Measurements from ENCODE around the gene MAGEA1.
"Not testable (repeated sequence)": the region's sequence is repeated elsewhere in the genome, so short reads cannot be mapped to it uniquely, and the experiment has no call there.

The MAGEA1 gene, protein sequence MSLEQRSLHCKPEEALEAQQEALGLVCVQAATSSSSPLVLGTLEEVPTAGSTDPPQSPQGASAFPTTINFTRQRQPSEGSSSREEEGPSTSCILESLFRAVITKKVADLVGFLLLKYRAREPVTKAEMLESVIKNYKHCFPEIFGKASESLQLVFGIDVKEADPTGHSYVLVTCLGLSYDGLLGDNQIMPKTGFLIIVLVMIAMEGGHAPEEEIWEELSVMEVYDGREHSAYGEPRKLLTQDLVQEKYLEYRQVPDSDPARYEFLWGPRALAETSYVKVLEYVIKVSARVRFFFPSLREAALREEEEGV

DNA sequence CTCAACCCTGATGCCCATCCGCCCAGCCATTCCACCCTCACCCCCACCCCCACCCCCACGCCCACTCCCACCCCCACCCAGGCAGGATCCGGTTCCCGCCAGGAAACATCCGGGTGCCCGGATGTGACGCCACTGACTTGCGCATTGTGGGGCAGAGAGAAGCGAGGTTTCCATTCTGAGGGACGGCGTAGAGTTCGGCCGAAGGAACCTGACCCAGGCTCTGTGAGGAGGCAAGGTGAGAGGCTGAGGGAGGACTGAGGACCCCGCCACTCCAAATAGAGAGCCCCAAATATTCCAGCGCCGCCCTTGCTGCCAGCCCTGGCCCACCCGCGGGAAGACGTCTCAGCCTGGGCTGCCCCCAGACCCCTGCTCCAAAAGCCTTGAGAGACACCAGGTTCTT is at the start of gene MAGEA1:
MAGEA1 (plus strand) TSS at position 154 of the 400 bp plus-strand sequence. CDS start 3,106 bp downstream, outside the sequence.
- no peak for DNase-seq

DNA sequence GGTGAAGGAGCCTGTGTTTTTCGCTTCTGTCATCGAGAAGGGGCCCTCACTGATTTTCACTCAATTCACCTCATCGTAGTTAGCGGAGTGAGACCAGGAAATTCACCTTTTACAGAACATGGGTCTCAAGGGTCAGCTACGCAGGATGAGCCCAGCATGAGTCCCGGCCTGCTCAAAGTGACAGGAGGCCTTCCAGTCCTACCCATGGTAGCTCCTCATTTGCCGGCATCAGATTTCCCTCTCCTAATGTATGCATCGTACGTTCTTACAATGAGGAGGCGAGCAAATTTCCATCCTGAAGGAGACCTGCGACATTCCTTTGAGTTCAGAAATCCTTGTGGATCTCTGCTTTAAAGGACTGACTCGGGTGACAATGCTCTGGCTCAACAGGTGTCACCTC is 46.2 kb upstream of the MAGEA1 start:
- not testable (repeated sequence) for DNase-seq

DNA sequence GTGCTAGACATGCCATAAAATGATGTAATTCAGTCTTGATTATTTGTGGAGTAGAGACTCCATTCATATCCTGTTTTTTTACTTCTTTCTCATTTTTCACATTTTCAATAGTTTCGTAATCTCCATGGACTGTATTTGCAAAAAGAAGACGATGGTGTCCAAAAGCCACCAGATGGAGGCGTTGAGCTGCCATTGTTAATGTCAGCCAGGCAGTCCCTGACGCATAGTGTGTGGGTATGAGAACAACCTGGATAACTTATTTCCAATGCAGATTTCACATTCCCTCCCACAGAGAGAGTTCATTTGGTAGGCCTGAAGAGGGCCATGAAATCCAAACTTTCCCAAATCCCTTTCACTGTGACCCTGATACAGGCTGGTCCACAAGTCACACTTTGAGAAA is 40.0 kb upstream of the MAGEA1 start:
- not testable (repeated sequence) for DNase-seq

DNA sequence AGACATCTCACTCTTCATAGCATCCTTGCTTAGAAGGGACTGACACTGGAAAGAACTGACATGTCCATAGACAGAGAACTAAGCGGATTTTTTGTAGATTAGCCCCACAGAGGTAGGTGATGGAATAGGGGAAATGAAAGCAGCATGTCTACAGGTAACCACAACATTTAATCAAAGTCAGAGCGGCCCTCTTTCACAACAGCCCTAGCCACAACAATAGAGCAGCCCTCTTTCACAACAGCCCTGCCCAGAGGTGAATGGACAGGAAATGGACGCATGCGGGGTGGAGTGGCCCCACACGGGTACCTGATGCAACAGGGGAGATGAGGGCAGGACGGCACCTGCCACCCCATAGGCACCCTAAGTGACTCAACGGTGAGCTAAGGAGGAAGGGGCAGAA is 32.8 kb upstream of the MAGEA1 start:
- not testable (repeated sequence) for DNase-seq

DNA sequence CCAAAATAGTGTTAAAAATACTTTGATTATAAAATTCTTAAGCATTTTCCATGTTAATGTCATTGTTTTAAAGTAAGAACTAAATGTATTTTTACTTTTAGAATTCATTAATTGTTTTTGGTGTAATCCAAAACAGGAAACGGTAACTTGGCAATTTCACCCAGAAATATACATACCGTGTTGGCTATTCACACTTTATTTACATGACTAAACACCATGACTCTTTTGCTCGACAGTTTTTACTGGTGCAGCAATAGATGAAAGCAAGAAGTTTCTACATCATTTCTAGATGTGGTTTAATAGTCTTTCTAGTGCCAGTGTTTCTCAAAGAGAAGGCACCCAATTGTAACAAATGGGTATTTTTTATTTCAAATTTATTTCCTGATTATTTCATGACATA is 25.6 kb upstream of the MAGEA1 start:
- no peak for DNase-seq

DNA sequence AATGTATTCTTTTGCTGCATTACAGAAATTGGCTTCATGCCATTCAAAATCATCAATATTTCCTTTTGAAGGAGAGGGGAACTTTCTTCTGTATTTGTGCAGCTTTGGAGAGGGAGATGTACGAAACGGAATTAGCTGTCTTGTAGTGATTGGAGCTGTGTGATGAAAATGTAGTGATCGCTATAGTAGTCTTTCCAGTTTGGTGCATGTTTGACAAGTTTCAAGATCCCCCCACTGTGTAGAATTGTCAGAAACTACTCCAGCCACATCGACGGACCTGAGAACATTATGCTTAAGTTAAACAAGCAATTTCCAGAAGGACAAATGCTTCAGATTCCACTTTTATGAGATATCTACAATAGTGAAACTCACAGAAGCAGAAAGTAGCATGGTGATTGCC is 21.6 kb upstream of the MAGEA1 start:
- no peak for DNase-seq

DNA sequence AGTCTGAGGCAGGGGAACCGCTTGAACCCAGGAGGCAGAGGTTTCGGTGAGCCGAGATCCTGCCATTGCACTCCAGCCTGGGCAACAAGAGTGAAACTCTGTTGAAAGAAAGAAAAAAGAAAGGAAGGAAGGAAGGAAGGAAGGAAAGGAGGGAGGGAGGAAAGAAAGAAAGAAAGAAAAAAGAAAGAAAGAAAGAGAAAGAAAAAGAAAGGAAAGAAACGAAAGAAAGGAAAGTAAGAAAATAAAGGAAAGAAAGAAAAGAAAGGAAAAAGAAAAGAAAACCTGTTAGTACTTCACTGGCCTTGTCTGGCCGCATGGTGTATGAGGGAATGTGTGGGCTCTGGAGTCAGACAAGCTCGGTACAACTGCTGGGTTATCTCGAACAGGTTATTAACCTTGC is 20.8 kb upstream of the MAGEA1 start:
- no peak for DNase-seq

DNA sequence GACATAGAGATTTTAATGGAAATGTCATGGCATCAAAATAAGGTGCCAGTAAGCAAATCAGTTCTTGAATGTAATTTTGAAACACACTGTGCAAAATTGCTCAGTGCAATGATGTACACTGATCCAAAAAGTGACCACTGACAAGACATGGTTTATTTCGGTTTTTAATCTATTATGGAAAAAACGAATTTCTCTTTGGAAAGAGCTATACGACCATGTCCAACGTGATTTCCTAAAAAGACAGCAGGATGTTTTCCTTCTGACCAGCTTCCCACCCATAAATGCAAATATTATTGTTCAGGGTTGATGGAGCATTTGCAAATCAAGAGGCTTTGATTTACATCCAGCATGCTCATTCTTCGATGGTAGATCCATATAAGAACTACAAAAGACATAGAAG is 17.1 kb upstream of the MAGEA1 start:
- DNase-seq: no peak

DNA sequence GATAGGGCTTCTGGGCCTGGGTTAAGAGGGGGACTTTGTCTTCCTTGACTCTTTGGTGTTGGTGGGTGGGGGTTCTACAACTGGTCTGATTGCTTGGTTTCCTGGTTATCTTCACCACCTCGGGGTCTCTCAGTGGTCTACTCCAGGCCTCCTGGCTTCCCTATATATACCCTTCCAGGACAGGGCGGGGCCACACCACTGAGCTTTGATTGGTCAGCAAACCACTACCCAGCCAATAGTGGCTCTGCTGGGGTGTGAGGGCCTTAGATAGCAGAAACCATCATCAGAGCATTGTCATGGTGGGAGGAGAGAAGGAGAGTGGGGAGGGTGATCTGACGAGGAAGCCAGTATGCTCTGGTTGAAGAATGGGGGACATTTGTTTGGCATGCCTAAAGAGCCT is 14.4 kb upstream of the MAGEA1 start:
- no peak for DNase-seq

DNA sequence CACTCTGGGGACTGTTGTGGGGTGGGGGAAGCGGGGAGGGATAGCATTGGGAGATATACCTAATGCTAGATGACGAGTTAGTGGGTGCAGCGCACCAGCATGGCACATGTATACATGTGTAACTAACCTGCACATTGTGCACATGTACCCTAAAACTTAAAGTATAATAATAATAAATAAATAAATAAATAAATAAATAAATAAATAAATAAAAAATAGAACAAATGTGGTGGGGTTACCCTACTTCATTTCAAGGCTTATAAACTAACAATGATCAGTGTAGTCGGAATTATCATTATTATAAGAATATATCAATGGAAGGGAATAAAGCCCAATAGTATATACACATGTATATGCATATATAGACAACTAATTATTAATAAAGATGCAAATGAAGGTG is 10.7 kb upstream of the MAGEA1 start:
- DNase-seq: not testable (repeated sequence)

DNA sequence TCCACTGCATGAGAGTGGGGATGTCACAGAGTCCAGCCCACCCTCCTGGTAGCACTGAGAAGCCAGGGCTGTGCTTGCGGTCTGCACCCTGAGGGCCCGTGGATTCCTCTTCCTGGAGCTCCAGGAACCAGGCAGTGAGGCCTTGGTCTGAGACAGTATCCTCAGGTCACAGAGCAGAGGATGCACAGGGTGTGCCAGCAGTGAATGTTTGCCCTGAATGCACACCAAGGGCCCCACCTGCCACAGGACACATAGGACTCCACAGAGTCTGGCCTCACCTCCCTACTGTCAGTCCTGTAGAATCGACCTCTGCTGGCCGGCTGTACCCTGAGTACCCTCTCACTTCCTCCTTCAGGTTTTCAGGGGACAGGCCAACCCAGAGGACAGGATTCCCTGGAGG is 2.7 kb downstream of the MAGEA1 start:
- DNase-seq: no peak

DNA sequence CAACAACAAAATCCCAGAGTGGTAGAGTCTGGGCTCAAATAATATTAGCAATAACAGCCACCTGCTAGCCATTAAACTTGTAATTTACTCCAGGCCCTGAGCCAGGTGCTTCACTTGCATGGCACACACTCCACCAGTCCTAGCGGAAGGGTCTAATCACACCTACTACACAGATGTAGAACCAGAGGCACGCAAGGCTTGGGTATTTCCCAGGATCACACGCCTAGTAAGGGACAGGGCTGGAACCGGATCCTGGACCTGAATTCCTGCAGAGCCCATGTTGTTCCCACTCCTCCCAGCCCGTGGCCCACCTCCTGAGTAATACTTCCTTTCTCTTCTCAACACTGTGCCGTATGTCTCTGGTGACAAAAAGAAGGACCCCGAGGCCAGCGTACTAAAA is 5.7 kb downstream of the MAGEA1 start:
- no peak for DNase-seq

DNA sequence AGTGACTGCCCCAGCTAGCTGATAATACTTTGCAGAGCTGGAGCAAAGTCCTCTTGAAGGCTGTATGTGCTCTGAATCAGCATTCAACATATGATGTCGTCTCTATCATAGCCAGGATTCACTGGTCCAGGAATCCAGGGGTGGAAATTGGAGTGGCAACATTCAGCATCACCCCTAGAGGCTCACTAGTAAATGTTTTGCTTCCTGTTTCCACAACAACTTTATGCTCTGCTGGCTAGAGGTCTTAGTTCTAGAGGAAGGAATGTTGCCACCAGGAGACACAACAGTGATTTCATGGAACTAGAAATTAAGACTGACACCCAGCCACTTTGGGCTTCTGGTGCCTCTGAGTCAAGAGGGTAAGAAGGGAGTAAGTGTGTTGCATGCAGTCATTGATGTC is 11.3 kb downstream of the MAGEA1 start:
- no peak for DNase-seq

DNA sequence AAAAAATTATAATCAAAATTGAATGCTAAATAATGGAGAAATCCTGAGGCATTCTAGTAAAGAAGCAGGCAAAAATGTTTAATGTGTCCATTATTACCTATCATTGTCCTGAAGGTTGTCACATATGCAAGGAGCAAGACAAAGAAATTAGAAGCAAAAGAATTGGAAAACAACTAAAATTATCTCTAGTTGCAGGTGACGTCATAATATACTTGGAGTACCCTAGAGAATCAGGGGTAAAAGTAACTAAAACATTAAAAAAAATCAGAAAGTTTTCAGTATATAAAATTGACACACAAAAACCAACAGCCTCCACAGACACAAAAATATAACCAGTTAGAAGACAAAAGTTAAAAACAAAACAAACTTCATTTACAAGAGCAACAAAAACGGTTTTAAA is 21.4 kb downstream of the MAGEA1 start:
- DNase-seq: no peak

DNA sequence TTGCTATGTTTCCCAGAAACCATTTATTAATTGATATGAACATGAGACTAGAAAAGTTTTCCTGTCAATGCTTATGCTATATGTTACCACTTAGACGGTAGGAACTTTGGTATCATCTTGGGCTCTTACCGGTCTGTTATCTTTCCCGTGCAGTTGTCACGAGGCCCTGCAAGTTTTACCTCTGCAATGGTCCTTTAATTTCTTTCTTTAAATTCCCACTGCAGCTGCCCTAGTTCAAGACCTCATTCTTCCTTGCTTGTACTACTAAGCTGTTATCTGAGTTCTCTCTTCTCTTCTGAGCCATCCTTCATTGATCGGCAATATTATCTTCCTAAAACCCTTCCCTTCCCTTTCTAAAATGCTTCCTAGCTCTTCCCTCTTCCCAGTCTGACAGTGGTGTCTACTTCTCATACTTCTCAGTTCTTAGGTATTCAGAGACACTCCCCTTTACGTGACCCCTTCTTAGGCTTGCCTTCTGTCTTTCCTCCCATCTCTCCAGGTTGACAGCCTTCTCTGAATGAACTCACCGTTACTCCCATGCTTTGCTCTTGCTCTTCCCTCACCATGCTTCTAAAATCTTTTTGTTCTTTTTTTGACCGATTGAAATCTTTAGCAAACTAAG is 27.5 kb downstream of the MAGEA1 start:
- no peak for DNase-seq

DNA sequence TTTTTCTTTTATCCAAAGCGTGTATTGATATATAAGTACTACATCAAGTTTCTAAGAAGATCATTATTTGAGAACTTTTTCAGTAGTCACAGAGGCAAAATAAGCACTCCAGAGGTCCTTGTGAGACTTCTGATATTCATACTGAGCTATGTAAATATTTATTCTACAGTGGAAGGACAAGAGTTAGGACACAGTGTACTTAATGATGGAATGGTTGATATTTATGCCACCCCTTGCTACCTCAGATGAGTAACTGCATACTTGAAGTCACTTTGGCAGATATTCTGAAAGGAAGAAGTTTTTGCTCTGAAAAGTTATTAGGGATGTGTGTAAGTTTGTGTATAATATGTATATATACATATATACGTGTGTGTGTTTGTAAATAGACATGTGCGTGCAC is 30.3 kb downstream of the MAGEA1 start:
- DNase-seq: no peak

DNA sequence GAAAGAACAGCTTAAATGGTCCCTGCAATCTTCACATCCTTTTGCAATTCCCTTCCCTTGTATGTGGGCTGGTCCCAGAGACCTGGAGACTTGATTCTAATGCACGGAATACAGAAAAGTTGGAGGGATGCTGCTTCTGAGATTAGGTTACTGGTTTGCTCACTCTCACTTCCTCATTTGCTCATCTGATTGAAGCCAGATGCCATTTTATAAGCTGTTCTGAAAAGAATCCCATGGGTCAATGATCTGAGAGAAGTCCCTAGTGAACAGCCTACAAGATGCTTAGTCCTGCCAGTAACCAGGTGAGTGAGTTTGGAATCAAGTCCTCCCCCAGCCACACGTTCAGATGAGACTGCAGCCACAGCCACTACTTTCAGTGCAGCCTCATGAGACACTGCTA is 35.9 kb downstream of the MAGEA1 start:
- DNase-seq: no peak

DNA sequence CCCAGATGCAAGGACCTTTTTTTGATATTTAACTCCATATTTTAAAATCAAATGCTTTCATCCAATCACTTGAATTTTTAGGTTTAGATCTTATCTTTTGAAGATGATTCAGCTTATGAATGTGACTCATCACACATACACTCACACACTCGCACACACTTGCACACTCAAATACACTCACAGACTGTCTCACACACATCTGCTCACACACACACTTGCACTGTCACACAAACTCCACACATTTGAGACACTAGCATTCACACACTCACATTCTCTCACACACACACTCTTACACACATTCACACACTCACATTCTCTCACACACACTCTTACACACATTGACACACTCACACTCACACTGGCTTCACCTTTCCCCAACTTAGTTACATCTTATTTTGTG is 37.8 kb downstream of the MAGEA1 start:
- DNase-seq: no peak

DNA sequence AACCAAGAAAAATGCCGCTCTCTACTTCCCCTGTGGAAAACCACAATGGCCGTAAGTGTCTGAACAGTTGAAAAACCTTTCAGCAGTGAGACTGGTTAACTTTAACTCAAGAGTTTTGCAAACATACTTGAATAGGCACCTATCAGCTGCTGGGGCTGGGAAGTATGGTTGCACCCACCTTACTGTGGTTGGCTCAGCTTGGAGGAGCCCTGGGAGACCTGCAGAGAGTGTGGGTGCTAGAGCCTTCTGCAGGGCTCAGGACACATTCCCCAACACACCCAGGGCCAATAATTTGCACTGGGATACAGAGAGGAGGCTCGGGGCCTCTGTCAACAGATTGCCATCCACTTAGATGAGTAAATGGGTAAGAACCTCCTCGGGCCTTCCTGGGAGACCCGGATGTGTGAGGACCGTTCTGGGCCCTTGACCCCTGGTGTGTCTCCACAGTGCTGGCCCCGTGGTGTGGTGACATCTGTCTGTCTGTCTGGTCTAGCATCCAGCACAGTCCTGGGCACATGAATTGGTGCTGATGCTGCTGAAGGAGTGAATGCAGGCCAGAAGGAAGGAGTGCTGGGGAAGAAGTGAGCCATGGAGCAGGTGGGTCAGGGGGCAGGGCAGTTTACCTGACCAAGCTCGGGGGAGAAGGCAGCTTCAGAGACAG is 46.5 kb downstream of the MAGEA1 start:
- no peak for DNase-seq

DNA sequence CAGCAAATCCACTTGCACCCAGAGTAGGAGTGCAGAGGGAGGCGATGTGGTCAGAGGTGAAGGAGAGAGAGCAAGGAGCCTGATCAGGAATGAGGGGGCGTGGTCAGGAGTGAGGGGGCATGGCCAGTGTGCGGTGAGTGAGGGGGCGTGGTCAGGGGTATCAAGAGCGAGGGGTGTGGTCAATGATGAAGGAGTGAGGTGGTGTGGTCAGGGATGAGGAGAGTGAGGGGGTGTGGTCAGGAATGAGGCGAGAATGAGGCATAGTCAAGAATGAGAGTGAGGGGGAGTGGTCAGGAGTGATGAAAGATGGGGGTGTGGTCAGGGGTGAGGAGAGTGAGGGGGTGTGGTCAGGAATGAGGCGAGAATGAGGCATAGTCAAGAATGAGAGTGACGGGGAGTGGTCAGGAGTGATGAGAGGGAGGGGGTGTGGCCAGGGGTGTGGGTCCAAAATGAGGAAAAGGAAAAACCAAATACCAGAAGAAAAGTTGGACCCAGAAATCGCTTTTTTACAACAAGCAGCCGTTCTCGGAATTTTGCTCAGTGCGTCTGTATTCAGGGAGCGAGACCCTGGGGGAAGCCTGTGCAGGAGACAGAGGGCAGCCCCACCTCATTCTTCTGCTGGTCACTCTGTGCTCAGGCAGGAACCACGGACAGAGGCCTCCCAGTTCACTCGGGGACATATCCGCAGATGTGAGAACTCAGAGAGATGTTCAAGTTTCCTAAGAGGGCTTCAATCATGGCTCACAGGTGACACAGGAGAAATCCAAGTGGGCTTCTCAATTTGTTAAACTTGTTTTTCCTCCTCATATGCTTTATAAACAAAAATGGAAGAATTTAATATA is 47.5 kb downstream of the MAGEA1 start:
- DNase-seq: peak; percentile 21
